AG04449 (cell line): Measurements from ENCODE around the gene IL15RA.
"Not testable (repeated sequence)": the region's sequence is repeated elsewhere in the genome, so short reads cannot be mapped to it uniquely, and the experiment has no call there.

Source experiments
- CTCF ChIA-PET: fragments of 350-600 bp; formaldehyde crosslinking; extraction: SDS; loops from one replicate; lab custom pipeline; 2021; ENCODE audit warnings: antibody characterized with exemption; lab: Yijun Ruan, JAX
- POLR2A ChIA-PET: fragments of 400-600, 350-600 bp; formaldehyde crosslinking; extraction: SDS; loops from one replicate; lab custom pipeline; 2020; ENCODE audit warnings: antibody characterized with exemption, inconsistent platforms; lab: Yijun Ruan, JAX
- DNase-seq: peaks from one replicate; pipeline ENCODE4 v3.0.0-alpha.2; 2010; ENCODE audit warnings: low read depth, low spot score
- H3K4me3 ChIP-seq: 2 replicates; pipeline ENCODE4 v1.5.1; 2011; ENCODE audit warnings: low read depth, mild to moderate bottlenecking, control low read depth, low read length
- CTCF ChIP-seq: IDR thresholded peaks from one replicate; pipeline ENCODE4 v1.5.1; 2011; ENCODE audit warnings: mild to moderate bottlenecking, moderate library complexity, low read length, control low read depth, inconsistent platforms; ENCODE audit not compliant: insufficient read depth; ENCODE audit errors: missing control alignments

The IL15RA gene

DNA sequence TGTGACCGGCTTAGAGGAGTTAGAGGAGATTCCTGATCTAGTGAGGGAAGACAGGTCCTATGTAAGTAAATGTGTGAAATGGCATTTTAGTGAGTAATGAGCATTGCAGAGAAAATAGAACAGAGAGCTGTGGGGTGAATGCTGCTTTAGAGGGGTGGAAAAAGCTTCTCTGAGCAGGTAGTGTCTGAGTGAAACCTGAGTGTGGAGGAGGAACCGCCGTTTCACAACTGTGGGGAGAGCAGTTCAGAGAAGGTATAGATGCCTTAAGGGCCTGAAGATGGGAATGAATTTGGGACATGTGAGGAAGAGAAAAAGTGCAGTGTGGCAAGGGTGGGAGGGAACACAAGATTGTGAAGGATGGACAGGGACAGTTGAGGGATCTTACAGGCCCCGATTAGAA lies 65.7 kb downstream of the IL15RA start:
- TF ChIP-seq CTCF = no peak
- no peak for DNase-seq
- no peak overlapping the region for H3K4me3 ChIP-seq
- ChIA-PET CTCF (no interaction called here), POLR2A (interaction anchor here (0.7 kb wide), 1 partner anchor 16 kb away, joined by 3 read pairs; no protein-coding TSS in a partner anchor)

DNA sequence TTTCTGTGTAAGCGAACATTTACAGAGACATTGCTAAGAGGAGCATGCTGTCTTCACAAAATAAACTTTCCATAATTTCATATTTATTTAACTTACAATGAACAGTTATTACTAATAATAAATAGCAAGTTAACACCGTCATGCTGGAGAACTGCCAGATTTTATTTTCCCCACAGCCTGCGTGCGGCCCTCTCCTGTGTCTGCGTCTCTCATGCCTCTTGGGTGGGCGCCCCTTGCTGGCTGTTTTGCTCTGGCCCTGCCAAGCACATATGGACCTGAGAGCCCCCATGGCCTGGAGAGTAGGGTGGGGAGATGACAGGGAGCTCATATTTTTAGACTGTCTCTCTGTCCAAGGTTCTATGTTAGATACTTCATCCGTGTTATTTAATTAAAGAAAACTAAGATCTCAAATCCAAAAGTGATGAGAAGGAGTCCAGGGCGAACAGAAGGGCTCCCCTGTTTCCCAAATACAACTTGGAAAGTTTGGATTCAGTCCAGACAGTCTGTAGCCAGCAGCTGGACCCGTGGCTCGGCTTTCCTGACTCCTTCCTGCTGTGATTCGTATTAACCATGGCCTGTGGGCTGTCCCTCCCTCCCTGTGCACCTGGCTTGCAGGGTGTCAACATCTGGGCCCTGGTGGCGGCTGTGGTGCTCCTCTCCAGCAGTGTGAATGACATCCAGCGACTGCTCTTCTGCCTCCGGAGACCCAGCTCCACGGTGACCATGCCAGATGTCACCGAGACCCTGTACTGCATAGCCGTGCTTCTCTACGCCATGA lies 66.8 kb downstream of the IL15RA start:
- POLR2A ChIA-PET = no interaction called here
- CTCF ChIA-PET = no interaction called here
- no peak for TF ChIP-seq CTCF
- no peak for DNase-seq
- H3K4me3 ChIP-seq = no peak overlapping the region

- DNase-seq, POLR2A ChIA-PET, H3K4me3 ChIP-seq, CTCF ChIA-PET: not testable (repeated sequence)
Observed at GRCh38 chr10:5908676-5909075, 68.7 kb downstream of the IL15RA start.

DNA sequence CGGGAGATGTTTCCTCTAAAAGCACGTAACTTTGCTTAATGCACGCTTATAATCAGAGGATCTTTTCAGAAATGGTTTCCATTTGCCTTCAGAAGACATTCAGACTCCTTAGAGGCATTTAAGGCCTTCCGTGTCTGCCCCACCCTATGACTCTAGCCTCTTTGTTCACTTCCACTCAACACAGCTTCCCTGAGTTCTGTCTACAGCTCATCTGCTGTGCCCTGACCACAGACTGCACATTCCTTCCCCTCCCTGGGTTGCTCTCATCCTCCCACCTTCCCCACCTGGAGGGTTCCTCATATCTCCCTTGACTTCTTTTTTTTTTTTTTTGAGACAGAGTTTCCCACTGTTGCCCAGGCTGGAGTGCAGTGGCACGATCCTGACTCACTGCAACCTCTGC lies 70.7 kb downstream of the IL15RA start:
- H3K4me3 ChIP-seq = no peak overlapping the region
- DNase-seq = no peak
- CTCF ChIA-PET = no interaction called here
- TF ChIP-seq CTCF = no peak
- POLR2A ChIA-PET = no interaction called here

- CTCF ChIA-PET = no interaction called here
- POLR2A ChIA-PET = no interaction called here
- no peak for DNase-seq
- no peak overlapping the region for H3K4me3 ChIP-seq
- no peak for TF ChIP-seq CTCF
Observed at GRCh38 chr10:5905854-5906507, 71.4 kb downstream of the IL15RA start.

DNA sequence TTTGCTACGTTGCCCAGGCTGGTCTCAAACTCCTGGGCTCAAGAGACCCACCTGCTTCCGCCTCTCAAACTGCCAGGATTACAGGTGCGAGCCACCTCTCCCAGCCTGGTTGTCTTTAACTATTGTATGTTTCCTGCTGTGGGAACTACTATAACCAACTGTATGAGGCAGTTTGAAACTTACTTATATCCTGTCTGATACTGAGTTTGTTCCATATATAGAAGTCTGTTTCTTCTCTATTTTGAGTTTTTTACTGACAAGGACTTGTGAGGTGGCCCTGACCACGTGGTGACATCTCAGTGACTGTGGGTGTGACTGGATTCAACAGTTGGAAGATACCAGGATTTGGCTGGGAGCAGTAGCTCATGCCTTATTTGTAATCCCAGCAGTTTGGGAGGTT lies 73.1 kb downstream of the IL15RA start:
- DNase-seq = no peak
- H3K4me3 ChIP-seq = no peak overlapping the region
- ChIA-PET POLR2A (interaction anchor here (1.1 kb wide), 1 partner anchor 14 kb away, joined by 3 read pairs; the partner anchor contains the start of genes ANKRD16 and FBH1), CTCF (no interaction called here)
- TF ChIP-seq CTCF = no peak
